Heart left ventricle (tissue), 16 donors: ENCODE results near the gene RPTOR. TPM values are rescaled to one million over a fixed set of nuclear protein-coding genes. Genes with fewer than 3 reads are reported as not detected.
A peak's percentile ranks its signal among the peaks of the same experiment; 100 is the strongest.

Experiments used
- ATAC-seq, 4 donors: fragments of 200-7000 bp; cut with Tn5 transposase; one replicate each; pipeline ENCODE4 v1.9.1; 2020 to 2022; ENCODE audit warnings: moderate library complexity in 4 of 4, mild to moderate bottlenecking in 3 of 4, moderate number of reproducible peaks in 1 of 4
- DNase-seq, 5 donors: peaks; one replicate each; pipeline ENCODE4 v3.0.0-alpha.2; 2020
- H3K27ac ChIP-seq, 12 donors: fragments of 200-600 bp; sonication (generic) in 4 of 12; one replicate each; pipeline versions ENCODE4 v1.5.0 to v1.8.0; 2016 to 2022; ENCODE audit warnings: mild to moderate bottlenecking in 2 of 12
- H3K27me3 ChIP-seq, 9 donors: fragments of 200-600 bp; sonication (generic) in 2 of 9; one replicate each; pipeline versions ENCODE4 v1.5.1 to v1.8.0; 2016 to 2022; ENCODE audit warnings: mild to moderate bottlenecking in 3 of 9
- H3K36me3 ChIP-seq, 9 donors: fragments of 200-600 bp; sonication (generic) in 2 of 9; one replicate each; pipeline versions ENCODE4 v1.5.0 to v1.8.0; 2018 to 2022; ENCODE audit warnings: mild to moderate bottlenecking in 2 of 9
- H3K4me1 ChIP-seq, 12 donors: fragments of 200-600 bp; sonication (generic) in 4 of 12; one replicate each; pipeline versions ENCODE4 v1.5.0 to v1.8.0; 2016 to 2022; ENCODE audit warnings: mild to moderate bottlenecking in 3 of 12
- H3K4me3 ChIP-seq, 12 donors: fragments of 200-600 bp; sonication (generic) in 4 of 12; one replicate each; pipeline versions ENCODE4 v1.5.0 to v1.8.0; 2017 to 2022; ENCODE audit warnings: mild to moderate bottlenecking in 9 of 12, moderate library complexity in 4 of 12
- H3K9me3 ChIP-seq, 12 donors: fragments of 200-600 bp; sonication (generic) in 4 of 12; one replicate each; pipeline versions ENCODE4 v1.5.0 to v1.8.0; 2016 to 2022; ENCODE audit warnings: mild to moderate bottlenecking in 1 of 12
- CTCF ChIP-seq, 12 donors: fragments of 200-600 bp; sonication (generic) in 4 of 12; IDR thresholded peaks; one replicate each; pipeline versions ENCODE4 v1.5.0 to v1.8.0; 2018 to 2022; ENCODE audit warnings: antibody characterized with exemption in 12 of 12, mild to moderate bottlenecking in 5 of 12
- POLR2A ChIP-seq, 2 donors: fragments of 450-650 bp; IDR thresholded peaks; one replicate each; pipeline ENCODE4 v1.6.1; 2017; ENCODE audit warnings: antibody characterized with exemption in 2 of 2, mild to moderate bottlenecking in 2 of 2, moderate library complexity in 2 of 2
- WGBS, 4 donors: extraction: QIAGEN DNeasy Blood & Tissue Kit in 2 of 4; methylation state at CpG; one replicate each; pipeline versions ENCODE4 v1.1.5 to v1.1.7; 2013 to 2018; 5-methylcytosine and 5-hydroxymethylcytosine counted together
- intact Hi-C, 10 donors: fragments of 100-400 bp; cut with DNase I; formaldehyde crosslinking; loops; one replicate each; pipeline versions ENCODE4 v1.11.1 to v1.14.2; 2022
- polyA plus RNA-seq, 2 donors: library from polyadenylated mRNA; stranded (reverse); fragments of 200-250 nt; gene quantifications; one replicate each; pipeline ENCODE4 v1.2.3, GENCODE V29; 2013
- total RNA-seq, 9 donors: library from RNA; depleted of rRNA in 2 of 9; stranded (reverse); fragments of >200 nt in 2 of 9; fragmentation: NEBNext Ultra II Directional in 3 of 9; extraction: Animal tissue kit (Norgen Biotek cat#: 25700) in 3 of 9; gene quantifications; one replicate each; pipeline versions ENCODE4 v1.1.0 to v1.2.4, GENCODE V29; 2016 to 2023
- donor health status: ischemic (EF 13 %, LVEDD 7.1; RV severe dilation, severe dysfunction).
- donor health status: healthy with polysubstance abuse.
- donor health status: DM: no; HTN: yes; CAD: no.
- donor health status: DM: no; HTN: no; CAD: no.
- donor health status: ischemic (EF 25% LVEDD 6.9; RV normal size, moderate dysfunction).
- donor health status: ischemic (EF 25% LVEDD 5.7; RV mildly dilated, moderate dysfunction).
- donor health status: healthy.
- donor health status: DM: yes; HTN: yes; CAD: no.
- donor health status: ischemic (EF 35%, LVEDD 5.7; RV mildly dilated, moderate dysfunction).
- donor health status: nonischemic (EF 11% LVEDD 7.7; RV severe dilation, severe dysfunction).
- donor health status: DM: yes; HTN: yes; CAD: no.
- donor health status: PGD.
- donor health status: ischemic (EF 29% LVEDD 5.4; RV normal size, mild dysfunction).
- donor health status: nonischemic (EF 23%, LVEDD 6.1; RV moderate dilation, normal function).

RPTOR gene
- total and polyA plus RNA-seq, 11 donors: 14.7 to 31.7 (median 26.0) TPM

- ATAC-seq (peak in 2 of 4 donors; percentile 36 to 51), DNase-seq (peak in 2 of 5 donors; percentile 9 to 18)
- no peak overlapping the region for H3K4me3 ChIP-seq
- no peak for TF ChIP-seq CTCF (IDR thresholded peaks at IDR 0.05)
- no peak for TF ChIP-seq POLR2A (IDR thresholded peaks at IDR 0.05)
- 81 to 90% (median 85%) methylated on average over 13 of the region's 13 CpGs for WGBS, 4 donors
- intact Hi-C loops: no loop called here
- H3K36me3 ChIP-seq: peaks cover 0 to 16% (median 8%) of the 10 kb centered on the region in 9 donors
- peaks cover 0 to 23% (median 3%) of the 10 kb centered on the region in 12 donors for H3K4me1 ChIP-seq
- H3K27ac ChIP-seq: no peak overlapping the region
- no peaks in the 10 kb centered on the region for H3K27me3 ChIP-seq
- no peaks in the 10 kb centered on the region for H3K9me3 ChIP-seq
These were observed 387.0 kb downstream of the RPTOR start for GRCh38 chr17:80931421-80932265.

DNA sequence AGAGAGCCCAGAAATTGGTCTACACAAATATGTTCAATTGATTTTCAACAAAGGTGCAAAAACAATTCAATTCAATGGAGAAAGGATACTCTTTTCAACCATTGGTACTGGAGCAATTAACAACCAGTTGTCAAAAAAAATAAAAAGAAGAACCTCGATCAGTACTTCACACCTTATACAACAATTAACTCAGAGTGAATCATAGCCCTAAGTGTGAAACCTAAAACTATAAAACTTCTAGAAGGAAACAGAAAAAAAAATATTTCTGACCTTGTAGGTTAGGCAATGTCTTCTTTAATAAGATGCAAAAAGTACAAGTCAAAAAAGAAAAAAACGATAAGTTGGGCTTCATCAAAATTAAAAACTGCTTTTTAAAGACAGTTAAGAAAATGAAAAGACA is 390.9 kb downstream of the RPTOR start:
- Histone ChIP-seq H3K27ac (no peak overlapping the region), H3K9me3 (no peaks in the 10 kb centered on the region), H3K4me1 (peaks cover 0 to 25% (median 0%) of the 10 kb centered on the region in 12 donors), H3K36me3 (peaks cover 0 to 10% (median 2%) of the 10 kb centered on the region in 9 donors), H3K4me3 (no peak overlapping the region), H3K27me3 (no peaks in the 10 kb centered on the region)
- TF ChIP-seq CTCF (IDR thresholded peaks at IDR 0.05) (no peak), POLR2A (IDR thresholded peaks at IDR 0.05) (no peak)
- intact Hi-C loops: no loop called here
- ATAC-seq: no peak
- WGBS, 4 donors: 93 to 97% (median 96%) methylated on average over 2 of the region's 2 CpGs
- no peak for DNase-seq

DNA sequence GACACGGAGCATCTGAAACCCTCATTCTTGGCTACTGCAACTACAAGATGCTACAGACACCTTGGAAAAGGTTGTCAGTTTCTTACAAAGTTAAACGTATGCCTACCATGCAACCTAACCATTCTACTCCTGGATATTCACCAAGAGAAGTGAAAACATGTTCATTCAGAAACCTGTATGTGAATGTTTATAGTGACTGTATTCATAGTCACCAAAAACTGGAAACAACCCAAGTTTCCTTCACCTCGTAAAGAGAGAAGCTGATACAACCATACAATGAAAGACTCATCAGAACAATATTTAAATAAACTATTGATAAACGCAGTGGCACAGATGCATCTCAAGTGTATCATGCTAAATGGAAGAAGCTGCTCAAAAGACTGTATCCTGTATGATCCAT is 391.6 kb downstream of the RPTOR start:
- Histone ChIP-seq H3K9me3 (no peaks in the 10 kb centered on the region), H3K36me3 (peaks cover 0 to 16% (median 4%) of the 10 kb centered on the region in 9 donors), H3K4me1 (peaks cover 0 to 25% (median 0%) of the 10 kb centered on the region in 12 donors), H3K27me3 (no peaks in the 10 kb centered on the region), H3K27ac (no peak overlapping the region), H3K4me3 (no peak overlapping the region)
- intact Hi-C loops: no loop called here
- WGBS, 4 donors: 94 to 96% (median 94%) methylated on average over 4 of the region's 4 CpGs
- no peak for TF ChIP-seq POLR2A (IDR thresholded peaks at IDR 0.05)
- ATAC-seq (no peak), DNase-seq (no peak)

GRCh38 chr17:80936723-80937122 is 392.1 kb downstream of the RPTOR start:
- ATAC-seq (no peak), DNase-seq (no peak)
- Histone ChIP-seq H3K27ac (no peak overlapping the region), H3K4me3 (no peak overlapping the region), H3K9me3 (no peaks in the 10 kb centered on the region), H3K36me3 (peaks cover 0 to 16% (median 4%) of the 10 kb centered on the region in 9 donors), H3K27me3 (no peaks in the 10 kb centered on the region), H3K4me1 (peaks cover 0 to 25% (median under 1%) of the 10 kb centered on the region in 12 donors)
- WGBS, 4 donors: 87 to 89% (median 87%) methylated on average over 12 of the region's 12 CpGs
- intact Hi-C loops: no loop called here
- TF ChIP-seq POLR2A (IDR thresholded peaks at IDR 0.05) (no peak), CTCF (IDR thresholded peaks at IDR 0.05) (no peak)
